Measurements from ENCODE around the gene SIRPD. TPM values are rescaled to one million over a fixed set of nuclear protein-coding genes. Genes with fewer than 3 reads are reported as not detected.
"Not testable (repeated sequence)": the region's sequence is repeated elsewhere in the genome, so short reads cannot be mapped to it uniquely, and the experiment has no call there.

The SIRPD gene
- polyA plus RNA-seq, 1 donor, result 0.19 TPM

GRCh38 chr20:1497371-1497770 is 60.1 kb downstream of the SIRPD start:
- H3K27ac ChIP-seq (ENCODE audit: low read length); H3K4me1 ChIP-seq (ENCODE audit: control insufficient read depth, insufficient read depth, low read length); DNase-seq; H3K36me3 ChIP-seq (ENCODE audit: control insufficient read depth, insufficient read depth, low read length); H3K27me3 ChIP-seq (ENCODE audit: control insufficient read depth, insufficient read depth, low read length); H3K4me3 ChIP-seq (ENCODE audit: low read length); H3K9me3 ChIP-seq (ENCODE audit: control insufficient read depth, low read depth, low read length): not testable (repeated sequence)
- whole genome bisulfite sequencing (ENCODE audit: insufficient coverage, low lambda C conversion rate), result no CpG with 5 or more reads among the region's 5 CpGs

GRCh38 chr20:1496930-1497329 is 60.6 kb downstream of the SIRPD start:
- H3K36me3 ChIP-seq (ENCODE audit: control insufficient read depth, insufficient read depth, low read length), result no peaks in the 10 kb centered on the region
- WGBS (ENCODE audit: insufficient coverage, low lambda C conversion rate), result 83% methylated on average over 2 of the region's 3 CpGs
- H3K9me3 ChIP-seq (ENCODE audit: control insufficient read depth, low read depth, low read length), result no peaks in the 10 kb centered on the region
- H3K27me3 ChIP-seq (ENCODE audit: control insufficient read depth, insufficient read depth, low read length), result peaks cover 7% of the 10 kb centered on the region
- no peak overlapping the region for H3K4me3 ChIP-seq (ENCODE audit: low read length)
- peaks cover 8% of the 10 kb centered on the region for H3K4me1 ChIP-seq (ENCODE audit: control insufficient read depth, insufficient read depth, low read length)
- H3K27ac ChIP-seq (ENCODE audit: low read length), result no peak overlapping the region
- no peak for DNase-seq

GRCh38 chr20:1494436-1494835 is 63.1 kb downstream of the SIRPD start:
- Histone ChIP-seq H3K27ac (ENCODE audit: low read length) (no peak overlapping the region), H3K36me3 (ENCODE audit: control insufficient read depth, insufficient read depth, low read length) (no peaks in the 10 kb centered on the region), H3K4me1 (ENCODE audit: control insufficient read depth, insufficient read depth, low read length) (no peaks in the 10 kb centered on the region), H3K4me3 (ENCODE audit: low read length) (no peak overlapping the region), H3K27me3 (ENCODE audit: control insufficient read depth, insufficient read depth, low read length) (peaks cover 7% of the 10 kb centered on the region), H3K9me3 (ENCODE audit: control insufficient read depth, low read depth, low read length) (no peaks in the 10 kb centered on the region)
- no peak for DNase-seq
- WGBS (ENCODE audit: insufficient coverage, low lambda C conversion rate), result 8% methylated on average over 2 of the region's 3 CpGs

GRCh38 chr20:1493536-1493935 is 64.0 kb downstream of the SIRPD start:
- Histone ChIP-seq H3K27ac (ENCODE audit: low read length) (no peak overlapping the region), H3K9me3 (ENCODE audit: control insufficient read depth, low read depth, low read length) (no peaks in the 10 kb centered on the region), H3K36me3 (ENCODE audit: control insufficient read depth, insufficient read depth, low read length) (no peaks in the 10 kb centered on the region), H3K27me3 (ENCODE audit: control insufficient read depth, insufficient read depth, low read length) (peaks cover 7% of the 10 kb centered on the region), H3K4me3 (ENCODE audit: low read length) (no peak overlapping the region), H3K4me1 (ENCODE audit: control insufficient read depth, insufficient read depth, low read length) (no peaks in the 10 kb centered on the region)
- DNase-seq, result no peak
- WGBS (ENCODE audit: insufficient coverage, low lambda C conversion rate), result no CpG with 5 or more reads among the region's 1 CpG

GRCh38 chr20:1491860-1492642 is 65.5 kb downstream of the SIRPD start:
- H3K27ac ChIP-seq (ENCODE audit: low read length), result no peak overlapping the region
- H3K27me3 ChIP-seq (ENCODE audit: control insufficient read depth, insufficient read depth, low read length), result peaks cover 7% of the 10 kb centered on the region
- DNase-seq, result no peak
- H3K4me1 ChIP-seq (ENCODE audit: control insufficient read depth, insufficient read depth, low read length), result no peaks in the 10 kb centered on the region
- no peaks in the 10 kb centered on the region for H3K36me3 ChIP-seq (ENCODE audit: control insufficient read depth, insufficient read depth, low read length)
- no peak overlapping the region for H3K4me3 ChIP-seq (ENCODE audit: low read length)
- no CpG with 5 or more reads among the region's 2 CpGs for whole genome bisulfite sequencing (ENCODE audit: insufficient coverage, low lambda C conversion rate)
- H3K9me3 ChIP-seq (ENCODE audit: control insufficient read depth, low read depth, low read length), result no peaks in the 10 kb centered on the region

GRCh38 chr20:1491281-1491840 is 66.1 kb downstream of the SIRPD start, which contains the start of gene SIRPB2:
SIRPB2 (minus strand) TSS chr20:1491420; CDS start chr20:1491359, 61 bp downstream.
- no peaks in the 10 kb centered on the region for H3K9me3 ChIP-seq (ENCODE audit: control insufficient read depth, low read depth, low read length)
- WGBS (ENCODE audit: insufficient coverage, low lambda C conversion rate), result no CpG with 5 or more reads among the region's 11 CpGs
- peaks cover 7% of the 10 kb centered on the region for H3K27me3 ChIP-seq (ENCODE audit: control insufficient read depth, insufficient read depth, low read length)
- H3K27ac ChIP-seq (ENCODE audit: low read length), result peak within 1 kb of the TSS; percentile 6
- H3K4me3 ChIP-seq (ENCODE audit: low read length), result no peak within 1 kb of the TSS
- no peaks in the 10 kb centered on the region for H3K4me1 ChIP-seq (ENCODE audit: control insufficient read depth, insufficient read depth, low read length)
- H3K36me3 ChIP-seq (ENCODE audit: control insufficient read depth, insufficient read depth, low read length), result no peaks in the 10 kb centered on the region
- DNase-seq, result no peak

- no peaks in the 10 kb centered on the region for H3K4me1 ChIP-seq (ENCODE audit: control insufficient read depth, insufficient read depth, low read length)
- no peaks in the 10 kb centered on the region for H3K36me3 ChIP-seq (ENCODE audit: control insufficient read depth, insufficient read depth, low read length)
- no peak overlapping the region for H3K4me3 ChIP-seq (ENCODE audit: low read length)
- no peak overlapping the region for H3K27ac ChIP-seq (ENCODE audit: low read length)
- DNase-seq, result no peak
- no peaks in the 10 kb centered on the region for H3K9me3 ChIP-seq (ENCODE audit: control insufficient read depth, low read depth, low read length)
- H3K27me3 ChIP-seq (ENCODE audit: control insufficient read depth, insufficient read depth, low read length), result peaks cover 7% of the 10 kb centered on the region
- WGBS (ENCODE audit: insufficient coverage, low lambda C conversion rate), result 100% methylated on average over 1 of the region's 9 CpGs
Measured at GRCh38 chr20:1490643-1491195, 66.8 kb downstream of the SIRPD start.

- H3K27me3 ChIP-seq (ENCODE audit: control insufficient read depth, insufficient read depth, low read length), result peaks cover 7% of the 10 kb centered on the region
- no peak overlapping the region for H3K4me3 ChIP-seq (ENCODE audit: low read length)
- WGBS (ENCODE audit: insufficient coverage, low lambda C conversion rate), result no CpG with 5 or more reads among the region's 6 CpGs
- H3K4me1 ChIP-seq (ENCODE audit: control insufficient read depth, insufficient read depth, low read length), result no peaks in the 10 kb centered on the region
- H3K9me3 ChIP-seq (ENCODE audit: control insufficient read depth, low read depth, low read length), result no peaks in the 10 kb centered on the region
- no peak for DNase-seq
- no peak overlapping the region for H3K27ac ChIP-seq (ENCODE audit: low read length)
- H3K36me3 ChIP-seq (ENCODE audit: control insufficient read depth, insufficient read depth, low read length), result no peaks in the 10 kb centered on the region
Measured at GRCh38 chr20:1489764-1490436, 67.6 kb downstream of the SIRPD start.

- no peaks in the 10 kb centered on the region for H3K4me1 ChIP-seq (ENCODE audit: control insufficient read depth, insufficient read depth, low read length)
- no peak overlapping the region for H3K27ac ChIP-seq (ENCODE audit: low read length)
Measured at GRCh38 chr20:1489325-1489724, 68.2 kb downstream of the SIRPD start.

GRCh38 chr20:1486566-1486965 is 70.9 kb downstream of the SIRPD start:
- H3K9me3 ChIP-seq (ENCODE audit: control insufficient read depth, low read depth, low read length), result no peaks in the 10 kb centered on the region
- no peak for DNase-seq
- 86% methylated on average over 1 of the region's 2 CpGs for WGBS (ENCODE audit: insufficient coverage, low lambda C conversion rate)
- no peaks in the 10 kb centered on the region for H3K27me3 ChIP-seq (ENCODE audit: control insufficient read depth, insufficient read depth, low read length)
- no peaks in the 10 kb centered on the region for H3K36me3 ChIP-seq (ENCODE audit: control insufficient read depth, insufficient read depth, low read length)
- no peaks in the 10 kb centered on the region for H3K4me1 ChIP-seq (ENCODE audit: control insufficient read depth, insufficient read depth, low read length)
- no peak overlapping the region for H3K4me3 ChIP-seq (ENCODE audit: low read length)
- no peak overlapping the region for H3K27ac ChIP-seq (ENCODE audit: low read length)

More at GRCh38 chr20:1489325-1489724, 68.2 kb downstream of the SIRPD start:
- DNase-seq, result no peak
- Histone ChIP-seq H3K4me3 (ENCODE audit: low read length) (no peak overlapping the region), H3K36me3 (ENCODE audit: control insufficient read depth, insufficient read depth, low read length) (no peaks in the 10 kb centered on the region), H3K27me3 (ENCODE audit: control insufficient read depth, insufficient read depth, low read length) (peaks cover 7% of the 10 kb centered on the region), H3K9me3 (ENCODE audit: control insufficient read depth, low read depth, low read length) (no peaks in the 10 kb centered on the region)
- WGBS (ENCODE audit: insufficient coverage, low lambda C conversion rate), result 100% methylated on average over 2 of the region's 2 CpGs

Measured in large intestine (tissue), 3 donors.